Caki2 (cell line): ENCODE measurements around the gene PLCB1. TPM values are rescaled to one million over a fixed set of nuclear protein-coding genes. Genes with fewer than 3 reads are reported as not detected.

Source experiments
- DNase-seq: peaks from one replicate; pipeline ENCODE4 v3.0.0-alpha.2; 2015; ENCODE audit warnings: low read depth
- in situ Hi-C: cut with HindIII; loops from 2 replicates; pipeline ENCODE4 v1.10.0; 2016; ENCODE audit warnings: low sequenced_read_pairs, low pct_unique_long_range_greater_than_20kb, mixed read lengths
- total RNA-seq: library from RNA; depleted of rRNA; stranded (reverse); fragments of >200 nt; shearing (Covaris generic); gene quantifications from 2 replicates; pipeline ENCODE4 v1.2.3, GENCODE V29; 2014; ENCODE audit warnings: low replicate concordance

The PLCB1 gene
- total RNA-seq, 1 experiment from 2014 or later, result 2.4 TPM

DNA sequence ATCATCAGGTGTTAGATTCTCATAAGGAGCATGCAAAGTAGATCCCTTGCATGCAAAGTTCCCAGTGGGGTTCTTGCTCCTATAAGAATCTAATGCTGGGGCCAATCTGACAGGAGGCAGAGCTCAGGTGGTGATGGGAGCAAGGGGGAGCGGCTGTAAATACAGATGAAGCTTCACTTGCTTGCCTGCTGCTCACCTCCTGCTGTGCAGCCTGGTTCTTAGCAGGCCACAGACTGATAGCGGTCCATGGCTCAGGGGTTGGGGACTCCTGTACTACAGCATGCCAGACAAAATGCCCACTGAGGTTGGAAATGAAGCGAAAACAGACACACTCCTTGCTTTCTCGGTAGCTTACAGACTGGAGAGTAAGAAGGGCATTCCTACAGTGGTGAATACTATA, 386.8 kb downstream of the PLCB1 start:
- DNase-seq, result no peak
- in situ Hi-C loops, result no loop called here

GRCh38 chr20:8519887-8520286, 387.8 kb downstream of the PLCB1 start:
- no peak for DNase-seq
- in situ Hi-C loops, result no loop called here

- DNase-seq, result no peak
- in situ Hi-C loops, result no loop called here
Measured at GRCh38 chr20:8522168-8522567, 390.1 kb downstream of the PLCB1 start.

DNA sequence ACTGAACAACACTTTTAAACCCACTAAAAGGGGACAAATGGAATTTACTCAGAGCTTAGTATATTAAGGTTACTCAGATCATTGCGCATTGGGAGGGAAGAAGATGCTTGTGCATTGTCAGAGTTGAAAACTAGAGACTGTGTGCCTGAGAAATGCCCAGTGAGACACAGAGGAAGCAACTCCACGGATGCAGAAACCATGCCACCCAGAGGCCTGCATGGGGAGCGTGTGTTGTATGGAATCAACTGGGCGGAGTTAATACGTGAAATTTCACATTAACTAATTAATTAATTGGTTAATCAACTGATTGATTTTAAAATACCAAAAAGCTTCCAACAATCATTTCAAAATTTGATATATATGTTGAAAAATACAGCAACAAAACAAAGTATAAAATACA, 391.6 kb downstream of the PLCB1 start:
- in situ Hi-C loops, result no loop called here
- DNase-seq, result no peak

GRCh38 chr20:8524101-8525016, 392.3 kb downstream of the PLCB1 start:
- in situ Hi-C loops, result no loop called here
- no peak for DNase-seq

GRCh38 chr20:8525017-8525343, 392.9 kb downstream of the PLCB1 start:
- in situ Hi-C loops, result no loop called here

GRCh38 chr20:8526610-8527009, 394.5 kb downstream of the PLCB1 start:
- in situ Hi-C loops, result no loop called here
- DNase-seq, result no peak

More at GRCh38 chr20:8525017-8525343, 392.9 kb downstream of the PLCB1 start:
- DNase-seq, result no peak

DNA sequence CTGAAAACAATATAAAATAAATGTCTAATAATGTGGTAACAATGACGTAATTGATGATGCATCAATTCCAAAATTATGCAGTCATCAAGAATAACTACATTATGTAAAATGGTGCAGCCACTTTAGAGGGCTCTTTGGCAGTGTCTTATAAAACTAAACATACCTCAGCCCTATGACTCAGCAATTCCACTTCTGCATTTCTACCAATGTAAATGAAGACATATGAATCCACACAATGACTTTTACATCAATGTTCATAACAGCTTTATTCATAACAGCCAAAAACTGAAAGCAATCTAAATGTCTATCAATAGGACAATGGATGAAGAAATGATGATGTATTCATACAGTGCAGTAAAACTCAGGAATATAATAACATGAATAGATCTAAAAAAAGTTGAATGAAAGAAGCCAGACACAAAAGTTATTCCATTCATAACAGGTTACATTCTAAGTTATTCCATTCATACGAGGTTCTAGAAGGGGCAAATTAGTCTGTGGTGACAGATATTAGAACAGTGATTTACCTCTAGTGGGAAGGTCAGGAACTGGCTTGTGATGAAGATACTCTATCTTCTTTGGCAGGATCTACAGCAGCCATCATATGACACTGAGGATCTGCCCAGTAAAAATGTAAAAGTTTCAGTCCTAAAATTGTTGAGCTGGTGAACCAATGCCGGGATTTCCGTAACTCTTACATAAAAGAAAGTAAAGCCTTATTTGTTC, 396.1 kb downstream of the PLCB1 start:
- in situ Hi-C loops, result no loop called here
- peak; percentile 18 for DNase-seq

GRCh38 chr20:8530022-8530421, 398.0 kb downstream of the PLCB1 start:
- in situ Hi-C loops, result no loop called here
- no peak for DNase-seq

- in situ Hi-C loops, result no loop called here
- no peak for DNase-seq
Measured at GRCh38 chr20:8532169-8532568, 400.1 kb downstream of the PLCB1 start.

DNA sequence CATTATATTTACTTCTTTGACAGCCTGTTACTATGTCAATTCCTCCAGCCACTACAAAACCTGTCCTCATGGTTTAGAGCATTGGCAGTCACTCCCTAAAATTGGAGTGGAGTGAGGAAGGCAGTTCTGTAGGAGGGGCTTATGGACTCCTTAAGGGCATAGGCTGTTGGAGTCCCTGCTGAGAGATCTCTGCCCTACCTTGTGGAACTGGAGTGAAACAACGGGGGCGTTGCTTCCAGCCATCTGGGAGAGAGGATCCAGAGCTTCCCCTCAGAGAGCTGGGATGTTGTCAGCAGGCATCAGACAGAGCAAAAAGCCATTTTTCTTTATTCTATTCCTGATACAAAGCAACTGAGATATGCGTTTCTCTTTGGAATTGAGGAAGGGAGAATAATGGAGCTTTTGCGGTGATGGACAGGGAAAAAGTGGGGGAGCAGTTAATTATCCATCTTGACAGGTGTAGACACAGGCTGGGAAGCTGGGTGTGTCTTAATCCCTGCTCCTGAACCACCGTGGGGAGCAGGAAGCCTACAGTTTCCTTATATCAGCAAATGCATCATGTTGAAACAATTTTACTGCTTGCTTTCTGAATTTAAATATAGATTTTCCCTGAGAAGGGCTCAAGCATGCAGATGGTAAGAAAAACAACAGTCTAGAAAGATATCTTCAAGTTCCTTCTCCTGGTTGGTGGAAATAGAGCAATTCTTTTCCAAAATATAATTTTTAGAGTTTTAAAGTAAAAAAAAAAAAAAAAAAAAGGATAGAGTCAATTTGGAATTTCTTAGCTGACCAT, 402.5 kb downstream of the PLCB1 start:
- in situ Hi-C loops, result no loop called here
- no peak for DNase-seq

- in situ Hi-C loops, result no loop called here
- no peak for DNase-seq
Measured at GRCh38 chr20:8535403-8536261, 403.6 kb downstream of the PLCB1 start.

- no peak for DNase-seq
- in situ Hi-C loops, result no loop called here
Measured at GRCh38 chr20:8536262-8536618, 404.2 kb downstream of the PLCB1 start.

GRCh38 chr20:8540466-8540865, 408.4 kb downstream of the PLCB1 start:
- in situ Hi-C loops, result no loop called here
- no peak for DNase-seq

DNA sequence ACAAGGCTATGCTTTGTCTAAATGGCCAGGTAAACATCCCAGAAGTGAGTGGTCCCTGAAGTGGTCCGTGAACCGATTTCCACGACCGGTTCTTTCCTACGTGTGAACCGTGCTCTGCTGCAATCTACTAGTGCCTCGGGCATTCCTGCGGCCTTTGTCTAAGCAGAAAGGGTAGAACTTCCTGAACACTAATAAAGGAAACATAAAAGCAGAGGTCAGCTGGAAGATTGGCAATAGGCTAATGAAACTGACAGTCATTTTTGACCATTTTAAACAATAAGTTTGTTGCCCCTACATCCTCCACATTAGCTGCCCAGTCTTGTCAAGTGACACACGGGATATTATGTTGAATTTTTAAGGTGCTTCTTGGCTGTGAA, 410.0 kb downstream of the PLCB1 start:
- in situ Hi-C loops, result no loop called here
- DNase-seq, result no peak

DNA sequence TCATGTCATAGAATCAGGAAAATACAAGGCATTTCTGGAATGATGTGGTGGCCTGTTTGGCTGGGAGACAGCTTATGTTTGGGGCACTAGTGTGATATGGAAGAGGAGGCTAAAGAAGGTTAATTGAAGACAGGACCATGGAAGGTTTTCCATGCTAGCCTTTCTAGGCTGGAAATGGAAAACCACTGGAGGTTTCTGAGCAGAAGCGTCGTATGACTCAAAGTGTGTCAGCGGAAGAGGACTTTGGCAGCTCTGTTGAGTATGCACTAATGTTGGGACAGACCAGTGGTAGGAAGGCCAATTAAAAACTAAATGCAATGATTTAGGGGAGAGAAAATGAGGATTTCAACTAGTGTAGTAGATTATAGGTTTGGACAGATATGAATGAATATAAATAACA, 413.1 kb downstream of the PLCB1 start:
- DNase-seq, result no peak
- in situ Hi-C loops, result no loop called here

DNA sequence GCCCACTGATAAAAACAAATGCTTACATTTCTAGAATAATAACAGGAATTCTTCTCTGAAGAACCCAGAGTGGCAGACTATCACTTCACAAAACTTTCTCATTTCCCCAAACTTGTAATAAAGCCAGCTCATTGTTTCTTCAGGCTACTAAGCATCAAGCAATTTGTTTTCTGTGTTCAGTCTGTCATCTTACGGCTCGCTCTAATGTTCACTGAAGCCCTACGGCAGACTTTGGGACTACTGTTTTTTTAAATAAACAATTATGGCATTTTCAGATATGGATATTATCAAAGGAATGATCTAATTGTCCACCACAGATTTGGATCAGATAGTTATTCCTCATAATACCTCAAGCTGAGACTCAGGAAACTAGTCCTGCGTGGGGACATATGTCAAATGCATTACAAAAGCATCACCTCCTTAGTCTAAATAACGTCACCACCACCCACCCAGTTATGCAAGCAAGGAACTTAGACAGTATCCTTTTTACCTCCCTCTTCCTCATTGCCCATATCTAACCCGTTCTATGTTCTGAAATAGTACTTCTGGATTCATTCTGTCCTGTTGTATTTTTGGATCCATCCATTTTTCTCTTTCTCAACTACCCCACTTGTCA, 415.1 kb downstream of the PLCB1 start:
- in situ Hi-C loops, result no loop called here
- no peak for DNase-seq
